CD4-positive, alpha-beta T cell treated with Interleukin-4 for 1 hour (primary cell): ENCODE measurements around the gene RDH13.
"Not testable (repeated sequence)": the region's sequence is repeated elsewhere in the genome, so short reads cannot be mapped to it uniquely, and the experiment has no call there.

Experiments used
- DNase-seq, 2 donors: peaks; one replicate each; pipeline ENCODE4 v3.0.0-alpha.2; 2020 to 2022

The RDH13 gene

GRCh38 chr19:55075371-55075998 is 12.5 kb upstream of the RDH13 start, which contains the start of gene EPS8L1:
EPS8L1 (plus strand) TSS chr19:55075869; CDS start chr19:55076445, 576 bp downstream.
- DNase-seq = no peak

GRCh38 chr19:55071913-55072312 is 9.0 kb upstream of the RDH13 start:
- no peak for DNase-seq

GRCh38 chr19:55071129-55071502 is 8.2 kb upstream of the RDH13 start:
- DNase-seq = no peak

GRCh38 chr19:55070466-55071128 is 7.6 kb upstream of the RDH13 start:
- no peak for DNase-seq

- DNase-seq = no peak
These were observed 6.9 kb upstream of the RDH13 start for GRCh38 chr19:55069865-55070197.

GRCh38 chr19:55068950-55069864 is 6.3 kb upstream of the RDH13 start:
- DNase-seq = peak in 1 of 2 donors; percentile 21

GRCh38 chr19:55067869-55068268 is 4.9 kb upstream of the RDH13 start:
- no peak for DNase-seq

GRCh38 chr19:55066107-55066709 is 3.3 kb upstream of the RDH13 start:
- DNase-seq = no peak

- DNase-seq = not testable (repeated sequence)
These were observed 2.6 kb upstream of the RDH13 start for GRCh38 chr19:55065516-55065915.

- no peak for DNase-seq
These were observed 520 bp upstream of the RDH13 start for GRCh38 chr19:55063492-55063843.

- not testable (repeated sequence) for DNase-seq
These were observed 2.7 kb downstream of the RDH13 start for GRCh38 chr19:55060287-55060686.

GRCh38 chr19:55058781-55059610 is 4.0 kb downstream of the RDH13 start:
- DNase-seq = no peak

GRCh38 chr19:55056827-55057226 is 6.1 kb downstream of the RDH13 start:
- DNase-seq = no peak

GRCh38 chr19:55053735-55054134 is 9.2 kb downstream of the RDH13 start:
- no peak for DNase-seq

- no peak for DNase-seq
These were observed 12.0 kb downstream of the RDH13 start for GRCh38 chr19:55050749-55051532.

- DNase-seq = no peak
These were observed 14.5 kb downstream of the RDH13 start for GRCh38 chr19:55048446-55048845.

- no peak for DNase-seq
These were observed 15.0 kb downstream of the RDH13 start for GRCh38 chr19:55047951-55048350.

GRCh38 chr19:55046975-55047622 is 15.8 kb downstream of the RDH13 start:
- no peak for DNase-seq

GRCh38 chr19:55044771-55045716 is 17.9 kb downstream of the RDH13 start:
- no peak for DNase-seq

GRCh38 chr19:55044286-55044685 is 18.7 kb downstream of the RDH13 start:
- no peak for DNase-seq
